ENCODE data around the gene PAM.

DNA sequence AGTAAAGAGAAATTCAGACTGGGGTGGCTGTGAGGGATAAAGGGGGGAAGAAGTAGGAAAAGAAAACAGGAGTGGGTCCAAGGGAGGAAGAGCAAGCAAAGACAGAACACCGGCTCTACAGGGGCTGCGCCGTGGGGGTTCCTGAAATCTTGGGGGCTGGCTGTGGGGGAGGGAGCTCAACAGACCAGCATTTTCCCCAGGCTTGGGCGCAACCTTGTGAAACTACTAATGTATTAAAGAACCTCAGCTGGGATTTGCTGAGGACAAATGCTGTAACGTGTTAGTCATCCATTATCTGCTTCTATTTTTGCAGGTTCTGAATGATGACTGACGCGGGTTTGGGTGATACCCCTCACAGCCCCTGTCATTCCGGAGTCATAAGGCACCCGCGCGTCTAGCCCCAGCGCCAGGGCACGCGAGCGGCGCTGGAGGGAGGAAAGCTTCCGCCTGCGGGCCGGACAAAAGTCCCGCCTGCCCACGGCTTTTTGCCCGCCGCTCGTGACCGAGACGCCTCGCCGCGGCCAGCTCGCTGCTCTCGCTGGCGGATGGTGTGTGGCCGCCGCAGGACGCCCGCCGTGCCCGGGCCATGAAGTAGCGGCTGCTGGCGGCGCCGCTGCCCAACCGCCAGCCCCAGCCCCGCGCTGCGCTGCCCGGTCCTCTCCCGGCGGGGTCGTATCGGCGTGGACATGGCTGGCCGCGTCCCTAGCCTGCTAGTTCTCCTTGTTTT, 110.6 kb downstream of the PAM start:
- no peak for TF ChIP-seq YY1 (IDR thresholded peaks at IDR 0.05; ENCODE audit: insufficient read depth, insufficient read length)
- no peak for TF ChIP-seq ZNF274 (IDR thresholded peaks at IDR 0.05; ENCODE audit: low read depth, low read length)
